ENCODE data around the gene ATP8B1.
"Not testable (repeated sequence)": the region's sequence is repeated elsewhere in the genome, so short reads cannot be mapped to it uniquely, and the experiment has no call there.

Gene ATP8B1

DNA sequence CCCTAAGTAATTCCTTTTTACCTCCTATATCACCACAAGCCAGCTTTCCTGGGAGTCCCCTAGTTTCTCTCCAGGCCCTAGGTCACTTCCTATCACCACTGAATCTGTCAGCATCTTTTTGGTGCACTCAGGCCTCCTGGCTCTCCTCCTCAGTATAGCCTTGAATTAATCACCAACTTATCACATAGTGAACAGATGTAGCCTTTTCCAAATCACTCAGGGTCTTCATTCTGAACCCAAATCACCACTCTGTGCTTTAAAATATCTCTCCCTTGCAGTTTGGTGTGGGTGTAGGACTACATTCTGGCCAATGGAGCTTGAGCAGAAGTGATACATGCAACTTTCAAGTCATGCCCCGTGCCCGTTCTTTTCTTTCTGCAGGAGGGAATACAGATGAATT lies 29.6 kb upstream of the ATP8B1 start:
- no peaks in the 10 kb centered on the region for H3K36me3 Mint-ChIP-seq
- H3K4me1 Mint-ChIP-seq = peaks cover 13% of the 10 kb centered on the region
- peaks cover 3% of the 10 kb centered on the region for H3K9me3 Mint-ChIP-seq
- no peak overlapping the region for H3K4me3 Mint-ChIP-seq
- H3K27ac Mint-ChIP-seq = no peak overlapping the region
- ATAC-seq (no peak), DNase-seq (ENCODE audit: low spot score in 2 of 2) (no peak)

DNA sequence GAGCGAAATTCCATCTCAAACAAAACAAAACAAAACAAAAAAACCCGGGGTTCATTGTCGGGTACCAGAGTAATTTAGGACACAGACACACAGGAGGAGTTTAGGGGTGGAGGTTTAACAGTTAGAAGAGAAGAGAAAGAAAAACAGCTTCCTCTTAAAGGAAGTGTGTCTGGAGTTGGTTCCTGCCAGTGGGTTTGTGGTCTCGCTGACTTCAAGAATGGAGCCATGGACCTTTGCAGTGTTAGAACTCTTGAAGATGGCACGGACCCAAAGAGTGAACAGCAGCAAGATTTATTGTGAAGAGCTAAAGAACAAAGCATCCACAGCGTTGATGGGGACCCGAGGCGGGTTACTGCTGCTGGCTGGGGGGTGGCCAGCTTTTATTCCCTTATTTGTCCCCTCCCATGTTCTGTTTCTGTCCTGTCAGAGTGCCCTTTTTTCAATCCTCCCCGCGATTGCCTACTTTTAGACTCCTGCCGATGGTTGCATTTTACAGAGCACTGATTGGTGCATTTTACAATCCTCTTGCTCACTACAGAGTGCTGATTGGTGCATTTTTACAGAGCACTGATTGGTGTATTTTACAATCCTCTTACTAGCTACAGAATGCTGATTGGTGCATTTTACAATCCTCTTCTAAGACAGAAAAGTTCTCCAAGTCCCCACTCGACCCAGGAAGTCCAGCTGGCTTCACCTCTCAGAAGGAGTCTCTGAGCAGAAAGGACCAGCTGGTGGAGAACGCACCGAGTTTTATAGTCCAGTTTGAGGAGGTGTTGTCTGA lies 28.7 kb upstream of the ATP8B1 start:
- H3K4me3 Mint-ChIP-seq = no peak overlapping the region

GRCh38 chr18:57827646-57828045 lies 24.5 kb upstream of the ATP8B1 start:
- no peak overlapping the region for H3K4me3 Mint-ChIP-seq
- no peak for ATAC-seq
- H3K27ac Mint-ChIP-seq = no peak overlapping the region
- H3K36me3 Mint-ChIP-seq = no peaks in the 10 kb centered on the region
- H3K4me1 Mint-ChIP-seq = peaks cover 3% of the 10 kb centered on the region
- no peak for DNase-seq (ENCODE audit: low spot score in 2 of 2)
- H3K9me3 Mint-ChIP-seq = peaks cover 3% of the 10 kb centered on the region

More for the DNA sequence above, 28.7 kb upstream of the ATP8B1 start:
- Mint-ChIP-seq H3K36me3 (no peaks in the 10 kb centered on the region), H3K9me3 (peaks cover 3% of the 10 kb centered on the region), H3K27ac (no peak overlapping the region), H3K4me1 (peaks cover 13% of the 10 kb centered on the region)
- no peak for ATAC-seq
- DNase-seq (ENCODE audit: low spot score in 2 of 2) = no peak

- no peak overlapping the region for H3K4me3 Mint-ChIP-seq
- H3K36me3 Mint-ChIP-seq = no peaks in the 10 kb centered on the region
- ATAC-seq = no peak
Observed at GRCh38 chr18:57826252-57826651, 23.1 kb upstream of the ATP8B1 start.

GRCh38 chr18:57820583-57820982 lies 17.5 kb upstream of the ATP8B1 start:
- not testable (repeated sequence) for H3K36me3 Mint-ChIP-seq; H3K4me1 Mint-ChIP-seq; DNase-seq (ENCODE audit: low spot score in 2 of 2); ATAC-seq; H3K4me3 Mint-ChIP-seq; H3K9me3 Mint-ChIP-seq; H3K27ac Mint-ChIP-seq

More at GRCh38 chr18:57826252-57826651, 23.1 kb upstream of the ATP8B1 start:
- DNase-seq (ENCODE audit: low spot score in 2 of 2) = no peak
- H3K9me3 Mint-ChIP-seq = peaks cover 3% of the 10 kb centered on the region
- no peaks in the 10 kb centered on the region for H3K4me1 Mint-ChIP-seq
- no peak overlapping the region for H3K27ac Mint-ChIP-seq

DNA sequence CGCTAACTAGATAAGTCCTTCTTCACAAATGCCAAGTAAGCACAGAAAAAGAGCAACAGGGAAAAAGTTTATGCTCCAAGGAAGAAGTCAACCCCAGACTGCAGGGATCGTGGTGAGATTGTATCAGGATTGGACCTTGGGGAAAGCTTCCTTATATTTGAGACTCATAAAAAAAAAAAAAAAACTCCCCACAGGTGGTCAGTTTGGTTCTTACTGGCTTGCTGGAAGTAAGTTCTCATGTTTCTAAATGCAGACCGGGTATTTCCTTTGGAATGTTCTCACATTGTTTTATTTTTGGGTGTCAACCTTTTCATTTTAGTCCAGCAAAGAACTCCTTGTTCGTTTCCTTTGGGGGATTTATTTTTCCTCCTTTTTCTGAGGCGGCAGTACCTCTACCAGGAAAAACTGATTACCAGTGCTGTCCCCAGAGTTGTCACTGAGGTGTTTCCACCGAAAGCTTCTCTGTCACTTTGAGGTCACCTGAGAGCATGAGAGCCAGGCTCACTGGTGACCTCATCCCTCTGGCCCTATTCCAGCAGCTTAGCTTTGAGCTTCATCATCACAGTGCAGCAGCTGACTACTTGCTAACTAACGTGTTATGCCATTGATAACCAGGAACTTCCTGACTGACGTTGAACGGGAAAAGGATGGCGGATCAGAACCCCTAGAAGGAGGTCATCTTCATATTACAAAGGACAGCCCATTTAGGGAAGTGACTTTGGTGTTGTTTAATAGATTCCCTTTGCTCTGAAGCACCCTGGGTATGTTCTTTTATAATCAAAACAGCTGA lies 16.8 kb upstream of the ATP8B1 start:
- no peak for DNase-seq (ENCODE audit: low spot score in 2 of 2)
- Mint-ChIP-seq H3K36me3 (no peaks in the 10 kb centered on the region), H3K9me3 (no peaks in the 10 kb centered on the region), H3K4me1 (no peaks in the 10 kb centered on the region), H3K4me3 (no peak overlapping the region), H3K27ac (no peak overlapping the region)
- ATAC-seq = peak; percentile 60

GRCh38 chr18:57819119-57819518 lies 16.0 kb upstream of the ATP8B1 start:
- no peaks in the 10 kb centered on the region for H3K36me3 Mint-ChIP-seq
- no peaks in the 10 kb centered on the region for H3K4me1 Mint-ChIP-seq
- ATAC-seq = no peak
- H3K27ac Mint-ChIP-seq = no peak overlapping the region
- no peaks in the 10 kb centered on the region for H3K9me3 Mint-ChIP-seq
- no peak overlapping the region for H3K4me3 Mint-ChIP-seq
- DNase-seq (ENCODE audit: low spot score in 2 of 2) = no peak

- ATAC-seq = no peak
- DNase-seq (ENCODE audit: low spot score in 2 of 2) = no peak
- Mint-ChIP-seq H3K4me3 (no peak overlapping the region), H3K4me1 (no peaks in the 10 kb centered on the region), H3K9me3 (peaks cover 6% of the 10 kb centered on the region), H3K27ac (no peak overlapping the region), H3K36me3 (no peaks in the 10 kb centered on the region)
Observed at GRCh38 chr18:57816208-57816954, 13.3 kb upstream of the ATP8B1 start.

DNA sequence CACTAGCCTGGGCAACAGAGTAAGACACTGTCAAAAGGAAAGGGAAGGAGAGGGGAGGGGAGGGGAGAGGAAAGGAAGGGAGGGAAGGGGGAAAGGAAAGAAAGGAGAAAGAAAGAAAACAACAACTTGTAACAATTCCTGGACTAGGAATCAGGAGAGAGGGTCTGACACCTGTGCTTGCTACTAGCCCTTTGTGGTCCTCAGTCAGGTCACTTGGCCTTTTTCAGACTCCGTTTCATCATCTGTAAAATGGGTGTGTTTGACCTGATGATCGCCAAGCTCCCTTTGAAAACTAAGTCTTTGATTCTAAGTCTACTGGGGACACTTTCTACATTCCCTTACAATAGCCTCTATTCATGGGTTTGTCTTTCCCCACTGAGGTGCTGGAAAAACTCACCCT lies 11.4 kb upstream of the ATP8B1 start:
- peaks cover 9% of the 10 kb centered on the region for H3K9me3 Mint-ChIP-seq
- no peaks in the 10 kb centered on the region for H3K36me3 Mint-ChIP-seq

DNA sequence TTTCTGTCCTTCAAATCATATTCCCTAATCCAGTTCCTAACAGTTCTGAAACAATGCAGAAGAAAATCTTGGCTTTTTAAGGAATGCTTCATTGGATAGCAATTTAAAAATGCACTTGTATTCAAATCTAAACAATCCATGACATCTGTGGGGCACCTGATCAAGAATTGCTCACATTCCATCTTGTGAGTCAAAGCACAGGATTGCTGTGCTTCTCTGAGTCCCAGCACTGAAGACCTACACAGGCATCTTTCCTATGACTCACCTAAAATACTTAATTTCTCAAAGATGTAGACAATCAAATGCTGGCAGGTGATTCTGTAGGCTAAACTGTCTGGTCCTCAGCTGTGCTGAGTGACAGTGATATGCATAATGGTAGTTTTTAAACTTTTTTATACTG lies 10.1 kb upstream of the ATP8B1 start:
- no peak overlapping the region for H3K4me3 Mint-ChIP-seq
- no peak for DNase-seq (ENCODE audit: low spot score in 2 of 2)

More for the DNA sequence above, 11.4 kb upstream of the ATP8B1 start:
- H3K4me1 Mint-ChIP-seq = no peaks in the 10 kb centered on the region
- no peak overlapping the region for H3K27ac Mint-ChIP-seq
- ATAC-seq (no peak), DNase-seq (ENCODE audit: low spot score in 2 of 2) (no peak)
- H3K4me3 Mint-ChIP-seq = no peak overlapping the region

GRCh38 chr18:57812126-57812477 lies 9.0 kb upstream of the ATP8B1 start:
- Mint-ChIP-seq H3K9me3 (peaks cover 9% of the 10 kb centered on the region), H3K4me3 (no peak overlapping the region), H3K4me1 (no peaks in the 10 kb centered on the region), H3K36me3 (no peaks in the 10 kb centered on the region), H3K27ac (no peak overlapping the region)
- DNase-seq (ENCODE audit: low spot score in 2 of 2) (no peak), ATAC-seq (no peak)

More for the DNA sequence above, 10.1 kb upstream of the ATP8B1 start:
- no peak for ATAC-seq
- Mint-ChIP-seq H3K36me3 (no peaks in the 10 kb centered on the region), H3K27ac (no peak overlapping the region), H3K9me3 (peaks cover 9% of the 10 kb centered on the region), H3K4me1 (no peaks in the 10 kb centered on the region)

DNA sequence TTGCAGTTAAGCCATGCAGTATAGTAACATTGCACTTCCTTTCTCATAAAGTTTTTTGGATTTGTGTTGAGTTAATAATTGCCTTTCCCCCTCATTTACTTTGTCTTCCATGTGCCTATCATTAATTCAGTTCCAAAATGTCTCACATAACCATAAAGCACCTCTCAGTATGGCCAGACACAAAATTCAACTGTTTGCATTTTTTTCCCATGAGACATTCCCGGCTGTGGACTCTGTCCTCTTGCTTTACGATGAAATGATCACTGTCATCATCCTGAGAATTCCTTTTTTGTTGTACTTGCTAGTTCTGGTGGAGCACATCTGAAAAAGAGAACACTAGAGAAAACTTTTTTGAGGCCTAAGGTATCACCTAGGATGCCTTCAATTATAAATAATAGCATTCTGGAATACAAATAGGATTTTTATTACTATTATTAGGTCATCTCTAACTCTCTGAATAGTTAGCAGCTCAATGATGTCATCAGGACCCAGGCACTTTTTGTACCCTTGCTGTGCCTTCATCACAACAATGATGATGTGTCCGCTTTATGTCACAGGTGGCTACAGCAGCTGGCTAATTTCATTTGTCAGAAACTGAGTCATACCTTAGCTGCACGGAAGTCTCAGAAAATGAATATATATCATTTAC lies 8.5 kb upstream of the ATP8B1 start:
- H3K9me3 Mint-ChIP-seq = peaks cover 9% of the 10 kb centered on the region

GRCh38 chr18:57809190-57809589 lies 6.1 kb upstream of the ATP8B1 start:
- H3K27ac Mint-ChIP-seq = no peak overlapping the region
- ATAC-seq (no peak), DNase-seq (ENCODE audit: low spot score in 2 of 2) (no peak)
- H3K36me3 Mint-ChIP-seq = no peaks in the 10 kb centered on the region
- H3K4me3 Mint-ChIP-seq = no peak overlapping the region
- H3K4me1 Mint-ChIP-seq = no peaks in the 10 kb centered on the region
- H3K9me3 Mint-ChIP-seq = peaks cover 9% of the 10 kb centered on the region

More for the DNA sequence above, 8.5 kb upstream of the ATP8B1 start:
- H3K27ac Mint-ChIP-seq = no peak overlapping the region
- H3K4me3 Mint-ChIP-seq = no peak overlapping the region
- H3K36me3 Mint-ChIP-seq = no peaks in the 10 kb centered on the region
- no peaks in the 10 kb centered on the region for H3K4me1 Mint-ChIP-seq
- DNase-seq (ENCODE audit: low spot score in 2 of 2) = no peak
- no peak for ATAC-seq

DNA sequence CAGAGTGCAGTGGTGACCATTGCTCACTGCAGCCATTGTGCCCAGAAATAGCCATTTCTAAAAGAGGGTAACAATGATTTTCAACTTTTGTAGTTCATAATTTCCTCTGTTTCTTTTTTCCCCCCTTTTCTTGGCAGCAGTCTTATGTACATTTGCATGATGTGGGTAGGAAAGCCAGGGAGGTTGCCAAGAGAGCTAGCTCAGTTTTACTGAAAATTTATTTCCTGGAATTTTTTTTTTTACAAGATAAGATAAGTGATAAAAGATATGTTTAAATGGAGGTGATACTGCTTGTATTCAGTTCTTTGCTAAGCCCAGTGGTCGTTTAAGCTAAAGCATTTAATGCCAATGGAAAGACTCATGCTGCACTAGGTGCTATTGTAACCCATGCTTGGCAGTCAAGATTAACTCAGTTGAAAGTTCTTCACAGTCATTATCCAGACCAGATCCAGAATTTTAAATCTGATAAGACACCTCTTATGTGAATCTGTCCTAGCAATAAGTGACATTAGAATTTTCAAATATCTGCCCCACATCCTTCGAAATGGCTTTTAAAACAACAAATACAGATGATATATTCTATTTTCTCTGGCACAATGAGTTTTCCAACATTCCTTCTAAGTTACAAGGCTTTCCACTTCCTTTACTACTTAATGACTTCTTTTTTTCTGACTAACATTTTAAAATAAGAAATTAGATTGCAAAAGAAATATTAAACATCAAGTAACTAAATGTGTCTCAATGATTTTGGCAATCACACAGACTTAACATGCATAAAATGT lies 4.4 kb upstream of the ATP8B1 start:
- DNase-seq (ENCODE audit: low spot score in 2 of 2) (no peak), ATAC-seq (no peak)
- Mint-ChIP-seq H3K36me3 (no peaks in the 10 kb centered on the region), H3K4me1 (no peaks in the 10 kb centered on the region), H3K4me3 (no peak overlapping the region), H3K27ac (no peak overlapping the region), H3K9me3 (peaks cover 5% of the 10 kb centered on the region)

Measured in stimulated activated effector memory CD8-positive, alpha-beta T cell treated with anti-CD3 and anti-CD28 coated beads, Interleukin-12 subunit alpha, Interleukin-12 subunit beta, amount 100 ng/mL, for 72 hours (primary cell).